Hematopoietic multipotent progenitor cell treated with erythropoietin and hydrocortisone succinate and interleukin-3 and kit ligand, for 17 days (in vitro differentiated cells): ENCODE data around the gene LMLN.
"Not testable (repeated sequence)": the region's sequence is repeated elsewhere in the genome, so short reads cannot be mapped to it uniquely, and the experiment has no call there.

Experiments
- DNase-seq: peaks from one replicate; pipeline ENCODE4 v3.0.0-alpha.2; 2015; ENCODE audit warnings: low spot score

The LMLN gene, protein sequence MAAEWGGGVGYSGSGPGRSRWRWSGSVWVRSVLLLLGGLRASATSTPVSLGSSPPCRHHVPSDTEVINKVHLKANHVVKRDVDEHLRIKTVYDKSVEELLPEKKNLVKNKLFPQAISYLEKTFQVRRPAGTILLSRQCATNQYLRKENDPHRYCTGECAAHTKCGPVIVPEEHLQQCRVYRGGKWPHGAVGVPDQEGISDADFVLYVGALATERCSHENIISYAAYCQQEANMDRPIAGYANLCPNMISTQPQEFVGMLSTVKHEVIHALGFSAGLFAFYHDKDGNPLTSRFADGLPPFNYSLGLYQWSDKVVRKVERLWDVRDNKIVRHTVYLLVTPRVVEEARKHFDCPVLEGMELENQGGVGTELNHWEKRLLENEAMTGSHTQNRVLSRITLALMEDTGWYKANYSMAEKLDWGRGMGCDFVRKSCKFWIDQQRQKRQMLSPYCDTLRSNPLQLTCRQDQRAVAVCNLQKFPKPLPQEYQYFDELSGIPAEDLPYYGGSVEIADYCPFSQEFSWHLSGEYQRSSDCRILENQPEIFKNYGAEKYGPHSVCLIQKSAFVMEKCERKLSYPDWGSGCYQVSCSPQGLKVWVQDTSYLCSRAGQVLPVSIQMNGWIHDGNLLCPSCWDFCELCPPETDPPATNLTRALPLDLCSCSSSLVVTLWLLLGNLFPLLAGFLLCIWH

DNA sequence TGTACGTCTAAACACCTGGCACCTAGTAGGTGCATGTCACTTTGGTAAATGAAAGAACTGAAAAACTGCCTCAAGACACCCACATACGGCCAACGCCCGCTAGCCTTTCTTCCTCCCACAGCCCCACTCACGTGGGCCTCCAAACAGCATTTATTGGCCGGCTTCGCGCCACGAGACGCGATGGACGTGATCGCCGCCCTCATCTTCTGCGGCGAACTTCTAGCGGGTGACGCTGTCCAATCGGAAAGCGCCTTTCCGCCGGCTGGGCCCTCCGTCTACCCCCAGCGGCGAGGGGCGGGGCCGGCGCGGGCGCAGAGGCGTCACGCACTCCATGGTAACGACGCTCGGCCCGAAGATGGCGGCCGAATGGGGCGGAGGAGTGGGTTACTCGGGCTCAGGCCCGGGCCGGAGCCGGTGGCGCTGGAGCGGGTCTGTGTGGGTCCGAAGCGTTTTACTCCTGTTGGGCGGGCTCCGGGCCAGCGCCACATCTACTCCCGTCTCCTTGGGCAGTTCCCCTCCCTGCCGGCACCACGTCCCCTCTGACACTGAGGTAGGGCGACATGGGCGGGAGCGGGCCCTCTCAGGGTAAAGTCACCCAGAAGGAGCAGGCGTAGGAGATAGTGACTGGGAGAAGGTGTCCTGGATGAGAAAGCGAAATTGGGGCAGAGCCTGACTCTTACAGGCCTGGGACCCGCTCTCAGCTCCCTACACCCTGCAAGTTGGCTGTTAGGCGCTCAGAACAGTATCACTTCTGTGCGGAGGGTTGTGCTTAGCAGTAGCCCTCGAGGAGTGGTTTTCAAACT lies at the start of gene LMLN:
Gene LMLN, plus strand, starts transcription at position 327 of the 803 bp plus-strand sequence. Its CDS starts 29 bp downstream, at position 356.
- DNase-seq, result peak; percentile 94

- no peak for DNase-seq
These were observed 47.1 kb upstream of the LMLN start for GRCh38 chr3:197912741-197913476.

- no peak for DNase-seq
These were observed 46.2 kb upstream of the LMLN start for GRCh38 chr3:197913641-197914380.

DNA sequence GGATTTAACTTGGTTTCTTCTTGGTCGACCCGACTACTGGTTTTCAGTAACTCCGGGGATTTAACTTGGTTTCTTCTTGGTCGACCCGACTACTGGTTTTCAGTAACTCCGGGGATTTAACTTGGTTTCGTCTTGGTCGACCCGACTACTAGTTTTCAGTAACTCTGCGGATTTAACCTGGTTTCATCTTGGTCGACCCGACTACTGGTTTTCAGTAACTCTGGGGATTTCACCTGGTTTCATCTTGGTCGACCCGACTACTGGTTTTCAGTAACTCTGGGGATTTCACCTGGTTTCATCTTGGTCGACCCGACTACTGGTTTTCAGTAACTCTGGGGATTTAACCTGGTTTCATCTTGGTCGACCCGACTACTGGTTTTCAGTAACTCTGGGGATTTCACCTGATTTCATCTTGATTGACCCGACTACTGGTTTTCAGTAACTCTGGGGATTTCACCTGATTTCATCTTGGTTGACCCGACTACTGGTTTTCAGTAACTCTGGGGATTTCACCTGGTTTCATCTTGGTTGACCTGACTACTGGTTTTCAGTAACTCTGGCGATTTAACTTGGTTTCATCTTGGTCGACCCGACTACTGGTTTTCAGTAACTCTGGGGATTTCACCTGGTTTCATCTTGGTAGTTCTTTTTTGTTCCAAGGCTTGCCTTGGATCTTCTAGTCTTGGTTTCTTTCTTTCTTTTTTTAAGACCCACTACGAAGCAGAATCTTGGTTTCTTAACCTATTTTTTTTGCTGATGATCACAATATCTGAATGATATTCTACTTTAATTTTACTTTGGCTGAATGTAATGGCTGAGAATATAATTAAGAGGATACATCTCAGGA lies 38.4 kb upstream of the LMLN start:
- DNase-seq, result not testable (repeated sequence)

GRCh38 chr3:197926418-197926817 lies 33.6 kb upstream of the LMLN start:
- no peak for DNase-seq

- not testable (repeated sequence) for DNase-seq
These were observed 32.4 kb upstream of the LMLN start for GRCh38 chr3:197927578-197927977.

- no peak for DNase-seq
These were observed 23.1 kb upstream of the LMLN start for GRCh38 chr3:197936819-197937384.

GRCh38 chr3:197940745-197941384 lies 19.2 kb upstream of the LMLN start:
- no peak for DNase-seq

DNA sequence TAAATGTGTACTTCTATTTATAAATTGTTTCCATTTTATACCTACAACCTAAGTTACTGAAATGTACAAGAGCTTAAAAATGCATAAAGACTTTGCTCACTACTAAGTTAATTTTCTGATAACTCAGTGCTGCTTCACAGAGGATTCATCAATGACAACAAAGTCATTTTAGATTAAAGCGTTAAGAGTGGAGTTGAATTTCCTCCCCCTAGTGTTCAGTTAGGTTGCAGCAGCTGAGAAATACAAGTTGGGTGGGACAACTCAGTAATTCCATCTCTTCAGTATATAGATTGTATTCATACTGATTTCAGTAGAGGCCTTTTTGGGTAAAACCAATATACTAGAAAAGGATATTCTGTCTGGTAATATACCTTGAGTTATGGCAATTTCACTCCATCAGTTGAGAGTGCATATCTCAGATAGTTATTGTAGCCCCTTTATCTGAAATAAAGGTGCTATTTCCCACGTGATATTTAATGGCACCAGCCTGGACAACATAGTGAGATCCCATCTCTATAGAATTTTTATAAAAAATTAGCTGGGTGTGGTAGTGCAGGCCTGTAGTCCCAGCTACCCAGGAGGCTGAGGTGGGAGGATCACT lies 17.0 kb upstream of the LMLN start:
- peak; percentile 61 for DNase-seq

DNA sequence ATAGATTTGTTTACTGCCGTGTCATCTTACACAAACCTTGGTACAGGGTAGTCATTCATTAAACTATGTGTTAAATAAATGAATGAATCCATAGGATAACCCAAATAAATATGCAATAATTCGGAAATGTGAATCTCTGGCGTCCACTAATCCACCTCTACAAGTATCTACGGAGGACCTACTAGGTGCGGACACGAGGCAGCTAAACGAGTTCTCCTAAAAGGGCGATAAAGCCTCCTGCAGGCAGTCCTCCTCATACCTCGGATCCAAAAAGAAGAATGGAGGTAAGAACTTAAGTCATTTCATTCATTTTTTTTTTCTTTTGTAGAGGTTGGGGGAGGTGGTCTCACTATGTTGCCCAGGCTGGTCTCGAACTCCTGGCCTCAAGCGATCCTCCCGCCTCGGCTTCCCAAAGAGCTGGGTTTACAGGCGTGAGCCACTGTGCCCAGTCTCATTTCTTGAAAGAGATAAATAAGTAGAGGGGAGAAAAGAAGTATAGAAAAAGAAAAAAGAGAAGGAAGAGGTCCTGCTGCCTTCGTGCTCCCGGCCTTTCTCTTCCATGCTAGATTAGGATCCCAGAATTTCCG lies 10.7 kb upstream of the LMLN start:
- peak; percentile 17 for DNase-seq

DNA sequence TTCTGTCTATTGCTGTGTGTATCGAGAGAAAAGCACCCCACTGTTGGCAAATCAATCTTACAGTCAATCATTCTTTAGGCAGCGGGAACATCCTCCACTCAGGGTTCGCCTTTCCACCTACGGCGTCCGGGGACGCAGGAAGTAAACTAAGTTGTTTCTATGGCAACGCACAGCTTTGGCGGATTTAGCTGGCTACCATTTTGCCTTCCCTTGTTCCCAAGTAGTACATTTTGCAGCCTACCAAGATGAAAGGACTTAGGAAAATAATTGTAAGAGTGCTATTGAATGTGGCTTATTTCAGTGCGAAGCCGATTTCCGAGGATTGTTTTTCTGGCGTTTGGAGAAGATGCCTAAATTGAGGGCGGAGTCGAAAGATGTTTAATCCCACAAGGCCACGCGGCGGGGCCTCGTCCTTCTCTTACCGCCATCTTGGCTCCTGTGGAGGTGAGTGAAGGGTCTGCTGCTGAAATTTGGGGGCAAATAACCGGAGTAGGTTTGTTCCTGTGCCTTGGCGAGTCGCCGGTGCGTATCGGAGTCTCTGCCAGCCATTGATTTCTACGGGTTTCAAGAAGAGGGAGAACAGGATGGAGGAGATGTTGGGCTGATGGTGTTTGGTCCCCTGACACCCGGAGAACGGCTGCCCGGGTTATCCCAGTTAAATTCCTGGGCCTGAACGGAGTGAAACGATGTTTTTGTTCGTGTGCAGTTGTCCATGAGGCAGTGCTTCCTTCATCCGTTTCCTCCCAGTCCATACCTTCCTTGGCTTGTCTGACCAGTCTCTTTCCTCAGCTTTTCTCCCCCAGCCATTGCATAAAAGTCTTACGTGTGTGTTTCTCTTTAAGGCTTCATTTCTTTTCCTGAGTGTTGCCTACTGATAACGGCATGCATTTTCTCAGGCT lies 10.0 kb upstream of the LMLN start, which contains the start of gene RPL35A:
Gene RPL35A, plus strand, starts transcription at position 413 of the 899 bp plus-strand sequence. CDS start 778 bp downstream, outside the sequence.
- peak; percentile 98 for DNase-seq

DNA sequence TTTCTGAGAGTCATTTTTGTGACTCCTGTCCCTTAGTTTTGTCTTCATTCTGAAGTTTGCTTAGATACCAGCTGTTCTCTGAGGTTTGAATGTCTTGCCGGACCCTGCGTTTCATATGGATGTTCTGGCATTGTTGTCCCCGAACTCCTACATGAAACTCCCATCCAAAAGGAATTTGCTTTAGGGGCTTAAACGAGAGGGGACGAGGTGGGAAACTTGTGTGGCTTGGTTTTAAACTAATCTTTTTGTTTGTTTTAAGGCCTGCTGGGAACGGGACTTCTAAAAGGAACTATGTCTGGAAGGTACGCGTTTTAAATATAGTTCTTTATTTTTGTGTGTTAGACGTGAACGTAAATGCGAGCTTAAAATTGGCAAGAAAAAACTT lies 9.3 kb upstream of the LMLN start:
- DNase-seq, result no peak

GRCh38 chr3:197951392-197951990 lies 8.5 kb upstream of the LMLN start:
- no peak for DNase-seq

DNA sequence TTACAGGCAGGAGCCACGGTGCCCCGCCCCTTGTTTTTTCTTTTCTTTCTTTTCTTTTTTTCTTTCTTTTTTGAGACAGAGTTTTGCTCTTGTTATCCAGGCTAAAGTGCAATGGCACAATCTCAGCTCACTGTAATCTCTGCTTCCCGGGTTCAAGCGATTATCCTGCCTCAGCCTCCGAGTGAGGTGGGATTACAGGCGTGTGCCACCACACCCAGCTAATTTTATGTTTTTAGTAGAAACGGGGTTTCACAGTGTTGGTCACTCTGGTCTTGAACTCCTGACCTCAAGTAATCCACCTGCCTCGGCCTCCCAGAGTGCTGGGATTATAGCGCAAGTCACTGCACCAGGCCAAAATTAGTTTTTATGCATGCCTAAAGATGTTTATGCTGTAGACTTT lies 7.6 kb upstream of the LMLN start:
- no peak for DNase-seq

- no peak for DNase-seq
These were observed 6.7 kb upstream of the LMLN start for GRCh38 chr3:197953325-197953724.

- DNase-seq, result no peak
These were observed 6.1 kb upstream of the LMLN start for GRCh38 chr3:197953881-197954280.

DNA sequence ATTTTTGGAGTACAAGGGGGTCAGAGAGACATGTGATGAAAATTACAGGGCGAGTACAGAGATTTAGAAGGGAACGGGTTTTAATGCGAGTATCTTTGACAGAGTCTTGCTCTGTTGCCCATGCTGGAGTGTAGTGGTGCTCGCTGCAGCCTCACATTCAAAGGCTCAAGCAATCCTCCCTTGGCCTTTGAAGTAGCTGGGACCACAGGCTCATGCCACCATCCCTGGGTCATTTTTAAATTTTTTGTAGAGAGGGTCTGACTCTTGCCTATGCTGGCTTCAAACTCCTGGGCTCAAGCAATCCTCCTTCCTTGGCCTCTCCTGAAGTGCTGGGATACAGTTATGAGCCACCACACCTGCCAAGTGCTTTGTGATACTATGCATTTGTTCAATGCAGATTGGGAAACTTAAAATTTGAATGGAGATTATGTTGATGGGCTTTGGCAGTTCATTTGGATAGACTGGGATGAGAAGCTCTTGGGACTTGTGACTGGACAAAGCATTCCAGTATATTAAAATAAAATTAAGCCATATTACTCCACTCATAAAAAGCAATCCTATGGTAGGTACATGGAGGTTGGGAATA lies 4.0 kb upstream of the LMLN start:
- no peak for DNase-seq
